C1 segment of cervical spinal cord (tissue), 14 donors: ENCODE measurements around the gene RNF138.
"Not testable (repeated sequence)": the region's sequence is repeated elsewhere in the genome, so short reads cannot be mapped to it uniquely, and the experiment has no call there.

Experiments
- DNase-seq, 14 donors: peaks; one replicate each; lab custom pipeline; 2025; lab: John Stamatoyannopoulos, UW

Gene RNF138, protein sequence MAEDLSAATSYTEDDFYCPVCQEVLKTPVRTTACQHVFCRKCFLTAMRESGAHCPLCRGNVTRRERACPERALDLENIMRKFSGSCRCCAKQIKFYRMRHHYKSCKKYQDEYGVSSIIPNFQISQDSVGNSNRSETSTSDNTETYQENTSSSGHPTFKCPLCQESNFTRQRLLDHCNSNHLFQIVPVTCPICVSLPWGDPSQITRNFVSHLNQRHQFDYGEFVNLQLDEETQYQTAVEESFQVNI

DNA sequence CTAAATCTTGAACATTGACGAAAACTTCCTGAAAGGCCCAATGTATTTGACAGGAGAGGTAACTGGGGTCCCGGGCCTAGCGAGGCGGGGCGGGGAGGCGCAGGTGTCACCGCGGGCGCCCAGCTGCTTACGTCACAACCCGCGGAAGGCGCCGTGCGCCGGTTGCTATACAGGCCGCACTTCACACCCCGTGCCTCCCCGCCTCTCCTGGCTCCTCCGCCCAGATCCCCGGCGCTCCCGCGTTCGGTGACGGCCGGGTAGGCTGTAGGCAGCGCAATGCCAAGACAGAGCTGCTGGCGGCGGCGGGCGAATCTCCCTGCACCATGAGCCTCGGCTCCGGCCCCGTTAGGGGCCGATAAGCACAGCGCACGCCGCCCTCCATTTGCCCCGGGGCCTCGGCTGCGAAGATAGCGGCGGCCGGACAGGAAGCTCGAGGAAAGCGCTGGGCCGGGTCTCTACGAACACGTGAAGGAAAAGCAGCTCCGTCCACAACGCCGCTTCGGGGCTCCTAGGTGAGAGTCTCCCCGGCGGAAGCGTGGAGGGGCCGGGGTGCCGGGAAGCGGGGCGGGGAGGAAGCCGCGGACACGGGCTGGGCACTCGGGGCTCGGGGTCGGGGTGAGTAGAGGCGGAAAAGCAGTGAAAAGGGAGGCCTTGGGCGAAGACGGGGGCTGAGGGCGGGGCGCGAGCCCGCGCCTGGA lies at the start of gene RNF138:
Gene RNF138 (plus strand): TSS at position 151 of the 698 bp plus-strand sequence. CDS start 903 bp downstream, outside the sequence.
- peak; percentile 23 to 90 (median 80) for DNase-seq

DNA sequence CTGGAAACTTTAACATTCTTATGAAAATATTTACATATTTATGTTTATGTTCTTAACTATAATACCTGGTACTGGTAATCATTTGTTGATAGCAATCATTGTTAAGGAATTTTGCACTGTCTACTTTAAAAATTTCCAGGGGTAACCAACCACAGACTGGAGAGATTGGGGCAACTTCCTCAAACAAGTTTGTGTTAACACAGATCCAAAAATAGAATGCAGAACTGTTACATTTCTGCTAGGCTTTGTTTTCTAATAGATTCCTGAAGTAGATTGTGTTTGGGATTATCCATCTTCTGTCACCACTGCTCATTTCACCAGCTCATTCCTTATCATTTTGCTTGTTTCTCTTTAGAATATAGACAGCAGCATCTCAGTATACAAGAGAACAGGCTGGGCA lies 49.3 kb upstream of the RNF138 start:
- DNase-seq, result no peak

DNA sequence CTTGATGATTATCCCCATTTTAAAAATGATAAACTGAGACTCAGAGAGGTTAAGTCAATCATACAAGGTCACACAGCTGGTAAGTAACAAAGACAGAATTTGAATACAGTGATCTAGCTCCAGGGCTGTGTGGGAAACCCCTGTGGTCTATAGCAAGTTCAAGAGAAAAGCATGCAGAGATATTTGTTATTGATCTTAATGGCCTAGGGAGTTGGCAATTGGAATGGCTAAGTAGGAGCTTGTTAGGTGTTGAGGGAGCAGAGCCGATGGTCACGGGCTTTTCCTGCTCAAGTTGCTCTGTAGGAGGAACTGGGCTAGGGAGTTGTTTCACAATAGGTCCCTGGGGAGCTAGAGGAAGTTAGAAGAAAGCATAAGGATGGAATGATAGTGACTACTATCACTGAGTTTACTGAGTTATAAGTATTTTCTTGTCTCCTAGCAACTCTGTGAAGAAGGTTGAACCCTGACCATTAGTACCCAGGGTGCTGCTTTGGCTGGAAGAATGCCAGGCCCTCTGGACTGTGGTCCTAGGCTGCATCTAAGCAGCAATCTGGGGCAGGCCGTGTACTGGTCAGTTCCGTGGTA lies 43.1 kb upstream of the RNF138 start:
- peak in 1 of 14 donors; percentile 8 for DNase-seq

DNA sequence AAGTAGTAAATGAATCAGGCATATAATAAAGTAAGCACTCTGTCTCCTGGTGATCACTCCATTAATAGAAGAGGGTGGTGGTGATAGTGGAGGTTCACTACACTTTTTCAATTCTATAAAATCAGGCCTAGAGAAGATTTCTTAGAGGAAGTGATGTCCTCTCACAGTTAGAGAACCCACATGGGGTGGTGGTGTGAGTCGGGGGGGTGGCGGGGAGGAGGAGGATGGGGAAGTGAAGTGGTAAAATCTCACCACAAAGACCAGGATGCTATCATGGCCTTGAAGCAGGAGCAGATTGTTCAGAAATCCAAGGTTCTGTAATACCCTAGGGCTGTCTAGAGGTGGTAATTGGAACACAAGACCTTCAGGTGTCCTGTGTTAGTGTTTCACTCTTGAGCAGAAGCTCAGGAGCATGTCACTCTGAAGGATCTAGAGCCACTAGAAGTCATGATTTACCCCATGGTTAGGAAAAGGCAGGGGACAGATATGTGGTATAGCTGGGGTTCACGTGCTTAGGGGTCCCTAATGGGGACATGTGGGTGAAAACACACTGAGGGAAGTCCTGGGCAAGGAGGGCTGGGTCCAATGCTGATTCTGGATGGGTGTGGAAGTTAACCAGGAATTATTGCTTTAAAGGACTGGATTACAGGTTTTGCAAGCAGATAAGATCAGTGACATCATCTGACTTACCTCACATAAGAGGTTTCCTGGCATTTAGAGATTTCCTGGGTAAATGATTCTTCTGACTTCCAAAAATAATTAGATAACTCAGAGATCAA lies 42.1 kb upstream of the RNF138 start:
- peak in 4 of 14 donors; percentile 6 to 59 (median 18) for DNase-seq

DNA sequence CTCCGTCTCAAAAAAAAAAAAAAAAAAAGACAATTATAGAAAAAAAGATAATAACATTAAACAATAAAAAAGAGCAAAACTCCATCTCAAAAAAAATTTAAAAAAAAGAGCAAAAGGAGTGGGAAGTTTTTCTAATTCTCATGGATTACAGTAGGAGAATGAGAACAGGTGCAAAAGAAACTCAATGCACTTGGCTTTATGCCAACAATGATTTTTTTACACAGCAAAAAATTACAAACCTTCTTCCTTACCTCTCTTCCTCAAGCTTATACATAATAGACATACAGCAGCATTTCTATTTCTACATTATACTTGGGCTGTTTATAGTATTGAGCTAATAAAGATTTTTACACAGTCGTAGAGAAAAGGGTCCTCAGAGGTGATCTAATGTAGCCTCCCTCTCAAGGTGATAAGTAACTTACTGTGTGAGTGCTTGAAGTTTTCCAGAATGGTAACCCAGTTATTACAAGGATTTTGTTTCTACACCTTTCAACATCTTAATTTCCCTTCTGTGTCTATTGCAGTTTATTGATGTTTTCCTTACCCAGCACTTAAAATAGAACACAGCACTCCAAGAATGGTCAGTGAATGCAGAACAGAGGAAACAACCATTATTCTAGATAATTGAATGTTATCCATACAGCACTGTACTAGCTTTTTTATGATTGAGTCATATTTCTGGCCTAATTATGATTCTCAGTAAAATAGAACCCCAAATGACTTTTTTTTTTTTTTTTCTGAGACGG lies 34.9 kb upstream of the RNF138 start:
- DNase-seq, result no peak

DNA sequence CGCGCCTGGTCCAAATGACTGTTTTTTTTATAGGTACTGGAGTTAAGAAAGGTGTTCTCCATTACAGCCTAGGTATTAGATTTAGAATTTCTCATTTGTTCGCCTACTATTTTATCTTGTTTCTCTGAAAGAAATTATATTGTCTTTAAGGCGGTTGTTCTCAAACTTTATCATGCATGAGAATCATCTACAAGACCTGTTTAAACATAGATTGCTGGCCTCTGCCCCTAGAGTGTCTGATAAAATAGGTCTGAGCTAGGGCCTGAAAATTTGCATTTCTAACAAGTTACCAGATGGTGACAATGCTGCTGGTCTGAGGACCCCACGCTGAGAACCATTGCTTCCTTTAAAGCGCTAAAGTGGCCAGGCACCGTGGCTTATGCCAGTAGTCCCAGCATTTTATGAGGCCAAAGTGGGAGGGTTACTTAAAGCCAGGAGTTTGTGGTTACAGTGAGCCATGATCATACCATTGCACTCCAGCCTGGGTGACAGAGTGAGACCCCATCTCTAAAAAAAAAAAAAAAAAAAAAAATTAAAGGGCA lies 34.0 kb upstream of the RNF138 start:
- no peak for DNase-seq

DNA sequence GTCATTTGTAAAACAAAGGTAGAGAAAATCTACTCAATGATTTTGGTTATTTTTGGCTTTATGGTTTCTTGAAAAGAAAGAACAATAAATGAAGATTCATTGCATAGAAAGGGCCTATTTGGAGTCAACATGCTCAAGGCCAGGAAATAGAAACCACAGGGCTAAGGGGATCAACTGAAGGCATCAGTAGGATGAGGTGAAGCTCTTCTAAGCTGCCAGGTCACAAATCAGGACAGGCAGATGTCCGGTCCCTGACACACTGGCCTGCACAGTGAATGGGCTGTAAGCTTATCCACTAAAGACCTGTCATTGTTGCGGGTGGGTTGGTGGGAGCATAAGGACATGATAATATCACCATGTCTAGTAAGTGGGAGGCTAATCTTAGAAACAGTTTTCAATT lies 31.6 kb upstream of the RNF138 start:
- no peak for DNase-seq

DNA sequence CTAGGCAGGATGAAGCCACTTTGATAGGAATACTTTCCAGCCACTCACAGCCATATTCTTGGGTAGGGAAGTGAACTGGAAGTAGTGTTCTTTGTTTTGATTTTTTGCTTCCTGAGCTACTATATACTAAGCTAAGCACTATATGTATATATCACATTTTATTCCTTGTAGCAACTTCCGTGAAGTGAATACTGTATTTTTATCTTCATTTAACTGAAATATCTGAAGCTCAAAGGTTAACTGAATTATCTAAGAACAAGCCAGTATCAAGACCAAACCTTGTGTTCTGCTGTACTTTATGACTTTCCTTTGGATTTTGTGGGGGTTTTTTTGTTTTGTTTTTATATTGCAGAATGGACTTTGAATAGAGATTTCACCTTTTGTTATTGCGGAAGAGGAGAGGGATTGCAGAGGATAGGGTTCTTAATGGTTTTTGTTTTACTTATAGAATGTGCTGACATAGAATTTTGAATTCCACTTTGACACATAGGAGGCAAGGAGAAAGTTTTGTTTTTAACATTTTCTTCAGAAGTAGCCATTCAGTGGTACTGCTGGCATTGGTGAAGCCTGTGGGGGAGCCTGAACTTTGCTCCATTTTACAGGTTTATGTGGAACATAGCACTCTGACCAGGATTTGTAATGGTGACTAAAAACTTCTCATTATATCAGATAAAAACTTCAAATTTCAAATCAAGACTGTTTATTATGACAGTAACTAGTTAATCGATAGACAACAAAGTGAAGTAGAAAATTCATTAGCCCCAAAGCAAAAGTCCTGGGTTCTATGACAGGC lies 24.1 kb upstream of the RNF138 start:
- no peak for DNase-seq

DNA sequence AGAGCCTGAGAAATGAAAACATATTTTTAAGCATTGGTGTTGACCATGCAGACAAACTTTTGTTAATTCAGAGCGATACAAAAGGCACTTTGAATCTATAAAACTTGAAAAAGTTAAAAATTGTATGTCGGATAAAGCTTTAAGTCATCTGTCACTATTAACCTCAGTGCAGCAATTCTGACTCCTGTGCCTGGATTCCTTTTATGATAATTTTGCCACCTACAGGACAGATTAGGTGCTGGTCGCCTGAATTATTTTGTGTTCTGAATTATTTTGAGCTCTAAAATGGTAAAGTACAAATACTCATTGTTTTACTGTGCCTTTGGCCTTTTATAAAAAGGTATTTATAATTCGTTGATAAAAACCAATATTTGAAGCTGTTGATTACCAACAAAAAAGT lies 19.4 kb upstream of the RNF138 start:
- DNase-seq, result no peak

DNA sequence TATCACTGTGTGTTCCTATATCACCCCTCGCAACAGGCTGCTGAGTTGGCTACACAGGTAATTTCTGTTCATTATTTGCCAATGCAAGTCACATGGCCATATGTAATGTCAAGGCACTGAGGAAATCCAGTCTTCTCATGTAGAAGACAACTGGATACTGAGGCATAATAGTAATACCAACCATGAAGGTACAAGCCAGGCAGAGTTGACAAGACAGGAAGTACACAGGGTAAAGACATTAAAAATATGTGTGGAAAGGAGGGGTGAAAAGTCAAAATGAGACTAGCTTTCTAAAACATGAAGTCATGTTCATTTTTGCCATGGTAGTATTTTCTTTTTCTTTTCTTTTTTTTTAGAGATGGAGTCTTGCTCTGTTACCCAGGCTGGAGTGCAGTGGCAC lies 17.5 kb upstream of the RNF138 start:
- no peak for DNase-seq

DNA sequence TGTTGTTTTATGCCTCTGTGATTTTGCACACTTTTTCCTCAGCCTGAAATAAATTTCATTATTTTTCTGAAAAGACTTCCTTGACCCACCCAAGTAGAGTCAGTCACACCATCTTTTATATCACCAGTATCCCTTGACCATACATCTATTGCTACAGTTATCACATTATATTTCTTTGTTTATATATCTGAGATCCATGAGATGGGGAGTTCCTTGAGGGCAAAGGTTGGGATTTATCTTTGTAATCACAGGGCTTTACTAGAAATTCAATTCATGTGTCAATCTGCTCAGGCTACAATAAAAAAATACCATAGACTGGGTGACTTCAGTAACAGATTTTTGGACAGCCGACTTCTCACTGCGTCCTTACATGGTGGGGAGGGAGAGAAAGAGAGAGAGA lies 12.8 kb upstream of the RNF138 start:
- DNase-seq, result no peak

DNA sequence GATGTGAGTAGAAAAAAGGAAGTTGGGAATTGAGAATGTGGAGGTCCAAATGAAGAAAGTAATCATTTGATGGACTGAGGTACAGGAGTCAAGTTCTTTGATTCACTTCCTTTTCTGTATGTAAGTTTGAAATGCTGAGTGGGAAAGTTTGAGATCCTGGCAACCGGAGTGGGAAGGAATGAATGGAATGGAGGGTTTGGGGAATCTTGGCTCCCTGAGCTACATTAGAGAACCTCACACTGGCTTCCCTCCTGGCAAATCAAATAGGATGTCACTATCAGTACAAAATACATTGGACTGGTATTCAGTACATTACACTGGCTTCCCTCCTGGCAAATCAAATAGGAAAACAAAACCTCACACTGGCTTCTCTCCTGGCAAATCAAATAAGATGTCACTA lies 9.8 kb upstream of the RNF138 start:
- no peak for DNase-seq

DNA sequence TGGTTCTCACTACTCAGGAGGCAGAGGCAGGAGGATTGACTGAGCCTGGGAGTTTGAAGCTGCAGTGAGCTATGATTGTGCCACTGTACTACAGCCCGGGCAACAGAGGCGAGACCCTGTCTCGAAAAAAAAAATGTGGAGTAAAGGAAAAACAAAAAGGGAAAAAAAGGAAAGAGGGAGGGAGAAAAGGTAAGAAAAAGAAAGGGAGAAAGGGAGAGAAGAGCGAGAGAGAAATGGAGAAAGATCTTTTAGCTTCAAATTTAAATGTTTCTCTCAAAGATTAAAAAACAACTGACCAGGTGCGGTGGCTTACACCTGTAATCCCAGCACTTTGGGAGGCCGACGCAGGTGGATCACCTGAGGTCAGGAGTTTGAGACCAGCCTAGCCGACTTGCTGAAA lies 7.9 kb upstream of the RNF138 start:
- no peak for DNase-seq

DNA sequence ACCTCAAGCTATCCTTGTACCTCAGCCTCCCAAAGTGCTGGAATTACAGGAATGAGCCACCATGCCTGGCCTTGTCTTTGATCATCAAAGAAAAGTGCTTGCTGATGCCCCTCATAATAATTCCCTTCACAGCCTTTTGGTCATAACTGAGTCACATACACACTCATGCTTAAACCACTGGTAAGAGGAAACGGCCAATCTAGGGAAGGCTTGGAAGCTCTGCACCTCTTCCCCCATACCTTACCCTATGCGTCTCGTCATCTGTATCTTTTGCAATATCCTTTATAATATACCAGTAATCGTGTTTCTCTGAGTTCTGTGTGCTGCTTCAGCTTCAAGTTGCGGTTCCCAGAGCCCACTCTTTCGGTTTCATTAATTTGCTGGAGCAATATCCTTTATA lies 4.8 kb upstream of the RNF138 start:
- no peak for DNase-seq

DNA sequence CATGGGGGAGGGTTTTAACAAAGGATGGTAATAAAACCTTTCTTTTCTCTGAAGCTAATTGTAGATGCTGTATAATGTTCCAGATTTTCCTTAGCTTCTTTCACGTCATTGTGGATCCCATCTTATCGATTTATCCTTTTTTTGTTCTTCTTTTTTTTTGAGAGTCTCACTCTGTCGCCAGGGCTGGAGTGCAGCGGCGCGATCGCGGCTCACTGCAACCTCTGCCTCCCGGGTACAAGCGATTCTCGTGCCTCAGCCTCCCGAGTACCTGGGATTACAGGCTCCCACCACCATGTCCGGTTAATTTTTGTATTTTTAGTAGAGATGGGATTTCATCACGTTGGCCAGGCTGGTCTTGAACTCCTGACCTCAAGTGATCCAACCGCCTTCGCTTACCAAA lies 843 bp upstream of the RNF138 start:
- DNase-seq, result not testable (repeated sequence)

DNA sequence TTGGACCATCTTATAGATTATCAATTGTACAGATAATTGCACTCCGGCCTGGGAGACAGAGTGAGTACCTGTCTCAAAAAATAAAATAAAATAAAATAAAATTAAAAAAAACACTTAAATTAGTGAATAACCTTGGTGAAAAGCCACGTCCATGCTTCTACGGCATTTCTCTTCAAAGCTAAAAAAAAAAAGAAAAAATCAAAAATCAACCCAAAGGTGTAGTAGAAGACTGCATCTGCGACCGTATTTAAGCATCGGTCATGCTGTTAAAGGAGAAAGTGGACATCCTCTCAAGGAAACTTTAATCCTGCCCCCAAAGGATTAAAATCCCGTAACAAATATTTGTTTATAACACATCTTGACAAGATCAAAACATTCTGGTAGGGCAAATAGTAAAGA lies 350 bp upstream of the RNF138 start:
- no peak for DNase-seq

DNA sequence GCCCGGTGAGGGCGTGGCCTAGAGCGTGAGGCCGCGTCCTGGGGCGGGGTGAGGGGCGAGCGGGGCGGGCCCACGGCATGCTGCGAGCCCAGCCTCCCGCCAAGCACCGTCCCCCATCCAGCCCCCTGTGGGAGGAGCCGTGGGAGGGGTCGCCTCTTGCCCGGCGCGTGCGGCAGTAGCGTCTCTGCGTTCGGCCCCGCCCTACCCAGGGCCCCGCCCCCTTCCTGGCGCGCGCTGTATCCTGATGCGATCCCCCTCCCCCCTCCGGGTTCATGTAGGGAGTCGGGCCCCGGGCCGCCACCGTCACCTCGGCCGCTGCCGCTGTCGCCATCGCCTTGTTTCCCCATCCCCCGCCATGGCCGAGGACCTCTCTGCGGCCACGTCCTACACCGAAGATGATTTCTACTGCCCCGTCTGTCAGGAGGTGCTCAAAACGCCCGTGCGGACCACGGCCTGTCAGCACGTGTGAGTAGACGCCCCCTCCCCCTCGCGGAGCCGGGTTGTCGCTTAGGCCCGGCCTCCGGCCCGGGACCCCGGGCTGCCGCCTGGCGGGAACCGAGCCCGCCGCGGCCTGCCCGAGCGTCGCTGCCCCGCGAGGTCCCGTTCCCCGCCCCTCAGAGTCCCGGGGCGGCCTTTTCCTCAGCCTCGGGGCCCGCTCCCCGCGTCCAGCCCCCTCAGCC lies 888 bp downstream of the RNF138 start:
- peak; percentile 70 to 99 (median 96) for DNase-seq

DNA sequence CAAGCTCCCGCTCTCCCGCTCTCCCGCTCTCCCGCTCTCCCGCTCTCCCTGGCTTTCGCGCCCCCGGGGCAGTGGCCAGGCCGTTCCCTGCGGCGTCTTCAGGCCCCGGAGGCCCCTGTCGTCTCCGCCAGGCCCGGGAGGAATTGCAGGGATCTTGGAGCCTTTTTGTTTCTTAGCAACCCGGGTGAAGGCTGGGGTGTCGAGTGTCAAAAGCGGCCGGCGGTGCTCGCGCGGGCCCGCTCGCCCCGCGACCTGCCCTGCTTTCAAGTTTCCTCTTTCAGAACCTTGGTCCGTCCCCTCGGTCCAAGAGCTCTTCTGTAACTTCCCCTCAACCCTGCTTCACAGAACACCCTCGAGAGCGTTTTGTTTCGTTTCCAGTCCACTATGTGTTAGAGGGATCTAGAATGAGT lies 1.4 kb downstream of the RNF138 start:
- peak in 13 of 14 donors; percentile 25 to 75 (median 42) for DNase-seq

DNA sequence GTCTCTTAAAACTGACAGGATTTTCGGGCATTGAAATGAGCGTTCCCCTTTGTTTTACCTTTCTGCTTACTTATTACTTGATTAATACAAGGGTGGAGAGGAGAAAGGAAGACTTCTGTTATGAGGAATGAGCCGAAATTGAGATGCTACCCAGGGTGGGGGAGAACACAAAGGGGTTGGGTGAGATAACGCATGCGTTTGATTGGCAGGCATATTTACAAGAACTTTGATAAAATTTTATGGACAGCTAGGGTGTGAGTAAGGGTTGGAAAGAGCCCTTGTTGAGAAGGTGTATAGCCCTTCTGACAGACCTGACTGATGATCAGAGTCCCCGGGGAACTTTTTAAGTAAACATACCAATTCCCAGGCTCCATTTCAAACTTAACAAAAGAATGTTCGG lies 1.8 kb downstream of the RNF138 start:
- DNase-seq, result peak in 2 of 14 donors; percentile 32 to 40
